Inferior parietal cortex (tissue), 1 donor: ENCODE data around the gene RPEL1.
"Not testable (repeated sequence)": the region's sequence is repeated elsewhere in the genome, so short reads cannot be mapped to it uniquely, and the experiment has no call there.

Experiments
- DNase-seq: peaks from one replicate; pipeline ENCODE4 v3.0.0-alpha.2; 2016; ENCODE audit errors: extremely low spot score

Gene RPEL1

GRCh38 chr10:103232772-103233488 lies 12.8 kb upstream of the RPEL1 start:
- DNase-seq = no peak

GRCh38 chr10:103235775-103236174 lies 9.9 kb upstream of the RPEL1 start:
- DNase-seq = no peak

GRCh38 chr10:103238506-103239252 lies 7.0 kb upstream of the RPEL1 start:
- DNase-seq = no peak

GRCh38 chr10:103241262-103242011 lies 4.2 kb upstream of the RPEL1 start:
- peak; percentile 19 for DNase-seq

GRCh38 chr10:103244666-103245271 lies 918 bp upstream of the RPEL1 start:
- DNase-seq = peak; percentile 87

- no peak for DNase-seq
Observed at GRCh38 chr10:103246324-103246723, 637 bp downstream of the RPEL1 start.

- DNase-seq = no peak
Observed at GRCh38 chr10:103254113-103254512, 8.4 kb downstream of the RPEL1 start.

- DNase-seq = no peak
Observed at GRCh38 chr10:103254538-103255325, 9.0 kb downstream of the RPEL1 start.

GRCh38 chr10:103256613-103257012 lies 10.9 kb downstream of the RPEL1 start:
- no peak for DNase-seq

GRCh38 chr10:103257812-103258211 lies 12.1 kb downstream of the RPEL1 start:
- no peak for DNase-seq

- DNase-seq = not testable (repeated sequence)
Observed at GRCh38 chr10:103258928-103259327, 13.2 kb downstream of the RPEL1 start.

GRCh38 chr10:103259989-103260388 lies 14.3 kb downstream of the RPEL1 start:
- DNase-seq = no peak

- no peak for DNase-seq
Observed at GRCh38 chr10:103262229-103262628, 16.5 kb downstream of the RPEL1 start.

GRCh38 chr10:103265717-103266329 lies 20.1 kb downstream of the RPEL1 start:
- DNase-seq = no peak

GRCh38 chr10:103273041-103273441 lies 27.4 kb downstream of the RPEL1 start:
- peak; percentile 49 for DNase-seq

- no peak for DNase-seq
Observed at GRCh38 chr10:103276251-103276895, 30.7 kb downstream of the RPEL1 start.

- DNase-seq = peak; percentile 20
Observed at GRCh38 chr10:103276896-103277712, 31.4 kb downstream of the RPEL1 start, which contains the start of gene INA. INA (plus strand) TSS chr10:103277138; CDS start chr10:103277212, 74 bp downstream.

GRCh38 chr10:103277713-103278536 lies 32.2 kb downstream of the RPEL1 start:
- no peak for DNase-seq

- no peak for DNase-seq
Observed at GRCh38 chr10:103278537-103278823, 32.8 kb downstream of the RPEL1 start.
